Measurements from ENCODE around the gene TLR5.
"Not testable (repeated sequence)": the region's sequence is repeated elsewhere in the genome, so short reads cannot be mapped to it uniquely, and the experiment has no call there.

The TLR5 gene, protein sequence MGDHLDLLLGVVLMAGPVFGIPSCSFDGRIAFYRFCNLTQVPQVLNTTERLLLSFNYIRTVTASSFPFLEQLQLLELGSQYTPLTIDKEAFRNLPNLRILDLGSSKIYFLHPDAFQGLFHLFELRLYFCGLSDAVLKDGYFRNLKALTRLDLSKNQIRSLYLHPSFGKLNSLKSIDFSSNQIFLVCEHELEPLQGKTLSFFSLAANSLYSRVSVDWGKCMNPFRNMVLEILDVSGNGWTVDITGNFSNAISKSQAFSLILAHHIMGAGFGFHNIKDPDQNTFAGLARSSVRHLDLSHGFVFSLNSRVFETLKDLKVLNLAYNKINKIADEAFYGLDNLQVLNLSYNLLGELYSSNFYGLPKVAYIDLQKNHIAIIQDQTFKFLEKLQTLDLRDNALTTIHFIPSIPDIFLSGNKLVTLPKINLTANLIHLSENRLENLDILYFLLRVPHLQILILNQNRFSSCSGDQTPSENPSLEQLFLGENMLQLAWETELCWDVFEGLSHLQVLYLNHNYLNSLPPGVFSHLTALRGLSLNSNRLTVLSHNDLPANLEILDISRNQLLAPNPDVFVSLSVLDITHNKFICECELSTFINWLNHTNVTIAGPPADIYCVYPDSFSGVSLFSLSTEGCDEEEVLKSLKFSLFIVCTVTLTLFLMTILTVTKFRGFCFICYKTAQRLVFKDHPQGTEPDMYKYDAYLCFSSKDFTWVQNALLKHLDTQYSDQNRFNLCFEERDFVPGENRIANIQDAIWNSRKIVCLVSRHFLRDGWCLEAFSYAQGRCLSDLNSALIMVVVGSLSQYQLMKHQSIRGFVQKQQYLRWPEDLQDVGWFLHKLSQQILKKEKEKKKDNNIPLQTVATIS

DNA sequence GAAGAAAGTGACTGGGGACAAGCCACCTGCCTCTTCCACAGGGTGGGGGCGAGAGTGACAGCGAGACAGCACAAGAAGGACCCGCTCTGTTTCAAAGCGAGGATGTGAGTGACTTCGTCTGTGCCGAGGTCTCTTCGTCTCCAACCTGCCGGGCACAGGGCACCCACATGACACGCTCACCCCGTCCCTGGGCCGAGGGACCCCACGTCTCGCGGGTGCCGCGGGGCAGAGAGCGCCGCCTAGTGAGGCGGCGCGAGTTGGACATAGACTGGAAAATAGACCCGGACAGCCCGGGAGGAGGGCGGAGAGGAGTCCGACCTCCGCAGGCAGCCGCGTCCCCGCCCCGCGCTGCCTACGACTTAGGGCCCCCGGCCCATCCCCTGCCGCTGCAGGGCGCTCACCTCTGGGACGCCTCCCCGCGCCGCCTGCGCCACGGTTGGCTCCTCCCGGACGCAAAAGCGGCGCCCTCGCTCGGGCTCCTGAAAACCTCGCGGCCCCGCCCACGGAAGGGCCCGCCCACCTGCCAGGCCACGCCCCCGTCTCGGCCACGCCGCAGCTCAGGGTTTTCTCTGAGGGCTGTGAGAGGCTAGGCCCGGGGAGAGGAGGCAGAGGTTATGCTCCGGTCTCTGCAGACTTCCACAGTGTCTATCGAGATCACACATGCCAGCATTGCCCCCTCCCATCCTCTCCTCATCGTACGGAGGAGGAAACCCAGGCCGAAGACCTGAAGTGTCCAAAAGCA is at the start of gene TLR5:
TLR5 (minus strand) TSS at position 454 of the 742 bp plus-strand sequence. CDS start 30,217 bp downstream, outside the sequence.
- DNase-seq (ENCODE audit: low read depth, low spot score): no peak

- no peak for DNase-seq (ENCODE audit: low read depth, low spot score)
These were observed 47.1 kb upstream of the TLR5 start for GRCh38 chr1:223189903-223190724.

DNA sequence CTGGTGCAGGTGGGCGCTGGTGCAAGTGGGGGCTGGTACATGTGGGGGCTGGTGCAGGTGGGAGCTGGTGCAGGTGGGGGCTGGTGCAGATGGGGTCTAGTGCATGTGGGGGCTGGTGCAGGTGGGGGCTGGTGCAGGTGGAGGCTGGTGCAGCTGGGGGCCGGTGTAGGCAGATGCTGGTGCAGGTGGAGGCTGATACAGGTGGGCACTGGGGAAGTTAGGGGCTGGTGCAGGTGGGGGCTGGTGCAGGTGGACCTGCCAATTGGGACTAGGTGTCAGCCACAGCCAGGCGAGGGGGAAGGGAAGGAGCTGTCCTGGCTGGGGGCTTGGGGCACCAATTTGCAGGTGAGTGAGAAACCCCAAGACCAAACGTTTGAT is 46.5 kb upstream of the TLR5 start:
- DNase-seq (ENCODE audit: low read depth, low spot score): no peak

DNA sequence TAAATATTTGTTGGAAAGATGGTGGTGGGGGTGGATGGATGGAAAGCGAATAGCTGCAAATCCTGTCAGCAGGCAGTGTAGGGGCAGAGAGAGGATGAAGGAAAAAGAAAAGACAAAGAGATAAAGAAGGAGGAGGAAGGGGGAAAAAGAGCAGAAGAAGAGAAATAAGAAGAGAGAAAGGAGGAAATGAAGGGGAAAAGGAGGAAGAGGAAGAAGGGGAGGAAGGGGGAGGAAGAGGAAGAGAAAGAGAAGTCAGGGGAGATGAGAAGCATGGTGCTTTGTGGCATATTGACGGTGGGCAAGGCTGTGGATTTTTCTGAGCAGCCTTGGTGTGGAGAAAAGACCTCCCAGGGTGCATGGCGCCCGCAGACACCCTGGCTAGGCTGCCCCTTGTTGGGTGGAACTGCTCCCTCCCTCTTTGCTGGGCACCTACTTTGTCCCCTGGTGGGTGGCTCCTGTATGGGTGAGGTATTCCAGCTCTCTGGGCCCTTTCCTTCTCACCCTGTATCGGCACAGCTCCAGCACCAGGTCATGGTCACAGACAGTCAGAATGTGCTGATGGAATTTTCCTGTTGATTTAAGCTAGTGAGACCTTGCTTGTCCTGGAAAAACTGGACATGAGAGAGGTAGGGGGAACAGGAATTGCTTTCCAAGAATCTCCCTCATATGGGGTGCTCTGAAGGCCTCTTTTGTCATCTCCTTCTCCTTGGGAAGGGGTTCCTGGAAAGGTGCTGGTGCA is 45.7 kb upstream of the TLR5 start:
- DNase-seq (ENCODE audit: low read depth, low spot score): no peak

DNA sequence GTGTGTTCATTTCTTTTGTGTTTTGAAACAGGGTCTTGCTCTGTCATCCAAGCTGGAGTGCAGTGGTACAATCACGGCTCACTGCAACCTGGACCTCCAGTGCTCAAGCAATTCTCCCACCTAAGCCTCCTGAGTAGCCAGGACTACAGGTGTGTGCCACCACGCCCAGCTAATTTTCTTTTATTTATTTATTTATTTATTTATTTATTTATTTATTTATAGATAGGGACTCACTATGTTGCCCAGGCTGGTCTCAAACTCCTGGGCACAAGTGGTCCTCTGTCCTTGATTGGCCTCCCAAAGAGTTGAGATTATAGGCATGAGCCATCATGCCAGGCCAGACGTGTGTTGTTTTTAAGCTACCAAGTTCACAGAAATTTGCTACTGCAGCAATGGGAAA is 43.8 kb upstream of the TLR5 start:
- DNase-seq (ENCODE audit: low read depth, low spot score): no peak

GRCh38 chr1:223183268-223183862 is 40.3 kb upstream of the TLR5 start:
- DNase-seq (ENCODE audit: low read depth, low spot score): no peak

- no peak for DNase-seq (ENCODE audit: low read depth, low spot score)
These were observed 37.8 kb upstream of the TLR5 start for GRCh38 chr1:223180731-223181321.

DNA sequence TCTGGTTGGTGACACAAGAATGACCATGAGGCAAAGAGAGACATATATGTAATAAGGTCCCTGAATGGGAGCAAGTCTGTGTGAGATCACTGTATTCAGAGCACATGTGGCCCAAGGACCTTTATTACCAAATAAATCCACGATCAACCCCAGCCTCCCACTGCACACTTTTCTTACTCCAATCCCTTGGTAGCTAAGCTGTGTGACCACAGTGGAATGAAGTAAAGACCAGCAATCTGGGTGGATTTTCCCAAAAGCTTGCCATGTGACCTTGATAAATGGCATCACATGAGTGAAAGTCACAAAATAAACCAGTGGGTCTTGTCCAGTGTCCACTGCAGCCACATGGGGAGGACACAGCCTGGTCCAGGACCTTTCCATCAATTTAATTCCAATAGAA is 36.7 kb upstream of the TLR5 start:
- no peak for DNase-seq (ENCODE audit: low read depth, low spot score)

GRCh38 chr1:223179280-223179679 is 36.2 kb upstream of the TLR5 start:
- DNase-seq (ENCODE audit: low read depth, low spot score): no peak

GRCh38 chr1:223177681-223178080 is 34.6 kb upstream of the TLR5 start:
- no peak for DNase-seq (ENCODE audit: low read depth, low spot score)

DNA sequence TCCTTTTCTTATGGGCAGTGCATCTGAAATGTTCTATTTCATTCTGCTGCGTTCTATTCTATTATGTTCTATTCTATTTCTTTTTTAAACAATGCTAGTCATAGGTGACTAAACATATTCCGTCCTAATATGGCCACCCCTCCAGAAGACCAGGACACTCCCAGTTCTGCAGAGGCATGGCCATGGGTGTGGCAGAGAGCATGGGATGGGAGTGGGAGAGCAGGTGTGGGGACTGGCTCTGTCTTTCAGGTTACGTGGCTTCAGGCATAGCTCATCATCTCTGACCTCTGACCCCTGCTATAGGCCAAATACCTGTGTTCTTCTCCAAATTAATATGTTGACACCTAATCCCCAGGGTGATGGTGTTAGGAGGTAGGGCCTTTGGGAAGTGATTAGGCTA is 33.4 kb upstream of the TLR5 start:
- no peak for DNase-seq (ENCODE audit: low read depth, low spot score)

DNA sequence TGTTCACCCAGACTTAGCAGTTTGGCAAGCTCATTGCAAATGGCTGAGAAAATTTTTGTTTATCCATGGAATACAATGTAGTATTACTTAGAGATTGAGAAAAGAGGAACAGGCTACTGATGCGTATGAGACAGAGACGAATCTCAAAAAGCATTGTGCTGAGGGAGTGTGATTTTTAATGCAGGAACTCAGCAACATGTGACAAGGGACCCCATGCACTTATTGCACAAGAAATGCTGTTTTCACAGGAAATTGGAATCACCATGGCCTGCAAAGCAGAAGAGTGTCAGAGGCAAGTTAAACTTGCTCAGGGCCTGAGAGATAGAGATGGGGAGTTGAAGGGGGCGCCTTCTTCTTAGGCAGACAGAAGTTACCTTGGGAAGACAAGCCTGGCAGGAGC is 32.6 kb upstream of the TLR5 start:
- no peak for DNase-seq (ENCODE audit: low read depth, low spot score)

DNA sequence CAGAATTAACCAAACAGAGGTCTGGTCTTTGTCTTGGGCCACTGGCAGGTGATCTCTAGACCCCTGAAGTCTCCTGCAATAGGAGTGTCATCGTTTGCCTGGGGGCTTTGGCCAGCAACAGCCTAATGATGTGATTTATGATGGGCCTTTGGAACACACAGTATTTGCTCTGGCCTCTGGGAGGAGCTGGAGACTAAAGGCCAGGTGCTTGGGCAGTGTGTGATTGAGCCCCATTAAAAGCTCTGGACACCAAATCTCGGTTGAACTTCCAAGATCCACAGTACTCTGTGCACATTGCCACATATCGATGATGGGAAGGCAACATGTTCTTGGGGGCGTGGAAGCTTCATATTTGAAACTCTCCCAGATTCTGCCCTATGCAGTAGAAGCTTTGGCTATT is 32.0 kb upstream of the TLR5 start:
- no peak for DNase-seq (ENCODE audit: low read depth, low spot score)

DNA sequence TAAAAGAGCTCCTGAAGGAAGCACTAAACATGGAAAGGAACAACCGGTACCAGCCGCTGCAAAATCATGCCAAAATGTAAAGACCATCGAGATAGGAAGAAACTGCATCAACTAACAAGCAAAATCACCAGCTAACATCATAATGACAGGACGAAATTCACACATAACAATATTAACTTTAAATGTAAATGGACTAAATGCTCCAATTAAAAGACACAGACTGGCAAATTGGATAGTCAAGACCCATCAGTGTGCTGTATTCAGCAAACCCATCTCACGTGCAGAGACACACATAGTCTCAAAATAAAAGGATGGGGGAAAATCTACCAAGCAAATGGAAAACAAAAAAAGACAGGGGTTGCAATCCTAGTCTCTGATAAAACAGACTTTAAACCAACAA is 26.4 kb upstream of the TLR5 start:
- not testable (repeated sequence) for DNase-seq (ENCODE audit: low read depth, low spot score)

DNA sequence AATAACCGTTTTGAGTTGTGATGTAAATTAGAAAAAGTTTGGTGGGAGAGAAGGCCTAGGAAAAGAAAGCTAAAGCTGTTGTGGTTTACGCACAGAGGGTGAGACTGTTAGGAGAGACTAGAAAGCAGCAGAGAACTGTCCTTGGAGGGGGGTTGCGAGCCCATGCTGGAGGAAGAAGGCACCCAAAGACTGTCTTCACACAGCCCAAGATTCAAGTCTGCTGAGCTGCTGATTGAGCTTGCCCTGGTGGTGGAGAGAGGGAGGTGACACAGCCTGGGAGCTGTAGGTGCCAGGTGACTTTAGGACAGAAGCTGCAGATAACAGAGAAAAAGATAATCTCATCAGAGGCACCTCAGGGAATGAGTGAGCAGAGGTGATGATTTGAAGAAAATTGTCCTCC is 18.3 kb upstream of the TLR5 start:
- DNase-seq (ENCODE audit: low read depth, low spot score): no peak

- DNase-seq (ENCODE audit: low read depth, low spot score): no peak
These were observed 13.3 kb upstream of the TLR5 start for GRCh38 chr1:223156343-223156742.

GRCh38 chr1:223155153-223155552 is 12.1 kb upstream of the TLR5 start:
- no peak for DNase-seq (ENCODE audit: low read depth, low spot score)

- no peak for DNase-seq (ENCODE audit: low read depth, low spot score)
These were observed 10.4 kb upstream of the TLR5 start for GRCh38 chr1:223153177-223154119.

DNA sequence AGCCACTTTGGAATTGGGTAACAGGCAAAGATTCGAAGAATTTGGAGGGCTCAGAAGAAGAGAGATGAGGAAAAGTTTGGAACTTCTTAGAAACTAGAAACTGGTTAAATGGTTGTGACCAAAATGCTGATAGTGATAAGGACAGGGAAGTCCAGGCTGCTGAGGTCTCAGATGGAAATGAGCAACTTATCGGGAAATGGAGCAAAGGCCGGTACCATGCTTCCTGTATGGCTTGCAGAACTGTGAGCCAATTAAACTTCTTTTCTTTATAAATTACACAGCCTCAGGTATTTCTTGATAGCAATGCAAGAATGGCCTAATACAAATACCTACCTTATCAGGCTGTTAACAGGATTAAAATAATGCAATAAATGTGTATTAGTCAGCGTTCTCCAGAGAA is 9.4 kb upstream of the TLR5 start:
- no peak for DNase-seq (ENCODE audit: low read depth, low spot score)

Measured in brain pericyte (primary cell).